ENCODE measurements around the gene RASSF4.

The RASSF4 gene

DNA sequence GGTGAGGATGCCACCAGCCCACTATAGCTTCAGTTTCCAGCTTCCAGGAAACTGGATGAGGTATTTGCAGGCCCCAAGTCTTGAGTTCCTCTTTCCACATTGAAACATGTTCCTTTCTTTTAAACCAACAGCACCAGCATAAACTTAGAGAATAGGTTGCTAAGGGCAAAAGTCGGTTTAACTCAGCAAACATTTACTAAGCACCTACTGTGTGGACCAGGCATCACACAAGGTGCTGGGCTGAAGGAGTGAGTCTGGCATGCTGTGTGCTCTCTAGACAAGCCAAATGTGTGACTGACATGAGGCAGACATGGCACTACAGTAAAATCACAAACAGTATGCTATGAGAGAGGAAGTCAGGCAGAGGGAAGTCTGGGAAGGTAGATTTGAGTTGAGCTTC, 11.0 kb upstream of the RASSF4 start:
- DNase-seq (ENCODE audit: low read depth, low spot score): no peak

- no peak for DNase-seq (ENCODE audit: low read depth, low spot score)
Measured at GRCh38 chr10:44949127-44949802, 10.3 kb upstream of the RASSF4 start.

GRCh38 chr10:44949915-44950314, 9.7 kb upstream of the RASSF4 start:
- no peak for DNase-seq (ENCODE audit: low read depth, low spot score)

GRCh38 chr10:44950326-44951225, 9.0 kb upstream of the RASSF4 start:
- DNase-seq (ENCODE audit: low read depth, low spot score): no peak

DNA sequence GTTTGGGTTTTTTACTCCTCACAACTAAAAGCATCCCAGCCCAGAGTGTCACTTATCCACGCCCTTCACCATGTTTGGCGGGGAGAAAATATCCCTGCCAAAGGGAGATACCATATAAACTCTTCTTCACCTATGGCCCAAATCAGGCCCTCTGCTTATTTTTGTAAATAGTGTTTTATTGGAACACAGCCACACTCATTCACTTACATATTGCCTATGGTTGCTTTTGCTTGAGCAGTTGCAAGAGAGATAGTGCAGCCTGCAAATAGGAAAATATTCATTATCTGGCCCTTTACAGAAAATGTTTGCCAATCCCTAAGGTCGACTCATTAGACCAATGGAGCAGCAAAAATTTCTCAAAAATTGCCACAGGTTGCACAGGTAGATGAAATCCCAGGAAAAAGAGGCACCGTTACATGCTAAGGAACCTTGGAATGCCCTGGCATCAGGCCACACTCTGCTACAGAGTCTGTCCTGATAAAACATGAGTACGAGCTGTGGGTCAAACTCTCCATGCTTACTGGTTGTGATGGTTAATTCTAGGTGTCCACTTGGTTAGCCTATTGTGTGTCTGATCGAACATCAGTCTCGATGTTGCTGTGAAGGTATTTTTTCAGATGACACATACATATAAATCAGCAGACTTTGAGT, 7.9 kb upstream of the RASSF4 start:
- no peak for DNase-seq (ENCODE audit: low read depth, low spot score)

- no peak for DNase-seq (ENCODE audit: low read depth, low spot score)
Measured at GRCh38 chr10:44952779-44953231, 6.8 kb upstream of the RASSF4 start.

GRCh38 chr10:44954042-44954441, 5.6 kb upstream of the RASSF4 start:
- no peak for DNase-seq (ENCODE audit: low read depth, low spot score)

DNA sequence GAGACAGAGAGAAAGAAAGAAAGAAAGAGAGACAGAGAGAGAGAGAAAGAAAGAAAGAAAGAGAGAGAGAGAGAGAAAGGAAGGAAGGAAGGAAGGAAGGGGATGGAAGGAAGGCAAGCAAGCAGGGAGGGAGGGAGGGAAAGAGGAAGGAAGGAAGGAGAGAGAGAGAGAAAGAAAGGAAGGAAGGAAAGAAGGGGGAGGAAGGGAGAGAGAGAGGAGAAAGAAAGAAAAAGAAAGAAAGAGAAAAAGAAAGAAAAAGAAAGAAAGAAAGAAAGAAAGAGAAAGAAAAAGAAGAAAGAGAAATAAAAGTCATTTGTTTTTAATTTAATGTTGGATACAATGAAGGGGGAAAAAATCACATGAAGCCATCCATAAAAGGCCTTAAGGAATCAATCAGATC, 4.6 kb upstream of the RASSF4 start:
- no peak for DNase-seq (ENCODE audit: low read depth, low spot score)

DNA sequence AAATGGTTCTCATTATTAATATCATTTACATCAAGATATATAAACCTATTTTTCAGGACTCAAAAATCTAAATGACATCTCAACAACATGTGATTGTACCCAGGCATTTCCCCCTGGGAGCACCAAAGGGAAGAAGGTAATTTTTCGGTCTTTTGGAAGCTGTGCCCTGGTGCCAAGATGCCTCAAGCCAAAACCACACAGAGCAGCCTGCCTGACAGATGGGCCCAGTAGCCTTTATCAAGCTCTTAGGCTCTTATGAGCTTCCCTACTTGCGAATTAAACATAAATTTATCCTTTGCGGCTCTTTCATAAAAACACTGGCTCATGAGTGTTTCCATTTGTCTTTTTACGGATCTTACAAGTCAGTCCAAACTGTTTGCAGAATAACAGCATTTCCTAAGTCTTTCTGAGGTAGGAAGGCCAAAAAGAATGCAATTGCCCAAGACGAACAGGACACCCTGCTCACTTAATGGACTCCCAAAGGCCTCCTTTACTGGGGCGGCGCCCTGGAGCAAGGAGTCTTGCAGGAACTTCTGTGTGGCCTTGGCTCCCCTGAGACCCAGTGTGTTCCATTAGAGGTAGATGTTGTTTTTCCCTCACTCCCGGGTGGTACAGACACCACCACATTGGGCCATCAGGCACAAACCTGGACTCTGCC, 4.1 kb upstream of the RASSF4 start:
- no peak for DNase-seq (ENCODE audit: low read depth, low spot score)

DNA sequence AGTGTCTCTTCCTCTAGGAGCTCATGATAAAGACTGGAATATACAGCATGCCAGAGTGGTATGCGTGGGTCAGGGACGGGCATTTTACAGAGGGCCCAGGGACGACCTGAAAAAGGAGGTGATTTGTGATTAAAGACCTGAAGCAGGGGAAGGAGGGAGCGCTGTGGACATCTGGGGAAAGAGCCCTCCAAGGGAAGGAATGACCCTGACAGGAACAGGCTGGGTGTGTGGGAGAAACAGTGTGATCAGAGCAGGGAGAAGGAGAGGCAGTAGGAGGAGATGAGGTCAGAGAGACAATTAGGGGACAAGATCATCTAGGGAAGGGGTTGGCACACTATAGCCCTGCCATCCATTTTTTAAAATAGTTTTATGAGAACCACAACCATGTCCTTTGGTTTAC, 3.4 kb upstream of the RASSF4 start:
- no peak for DNase-seq (ENCODE audit: low read depth, low spot score)

- no peak for DNase-seq (ENCODE audit: low read depth, low spot score)
Measured at GRCh38 chr10:44956717-44957706, 2.6 kb upstream of the RASSF4 start.

DNA sequence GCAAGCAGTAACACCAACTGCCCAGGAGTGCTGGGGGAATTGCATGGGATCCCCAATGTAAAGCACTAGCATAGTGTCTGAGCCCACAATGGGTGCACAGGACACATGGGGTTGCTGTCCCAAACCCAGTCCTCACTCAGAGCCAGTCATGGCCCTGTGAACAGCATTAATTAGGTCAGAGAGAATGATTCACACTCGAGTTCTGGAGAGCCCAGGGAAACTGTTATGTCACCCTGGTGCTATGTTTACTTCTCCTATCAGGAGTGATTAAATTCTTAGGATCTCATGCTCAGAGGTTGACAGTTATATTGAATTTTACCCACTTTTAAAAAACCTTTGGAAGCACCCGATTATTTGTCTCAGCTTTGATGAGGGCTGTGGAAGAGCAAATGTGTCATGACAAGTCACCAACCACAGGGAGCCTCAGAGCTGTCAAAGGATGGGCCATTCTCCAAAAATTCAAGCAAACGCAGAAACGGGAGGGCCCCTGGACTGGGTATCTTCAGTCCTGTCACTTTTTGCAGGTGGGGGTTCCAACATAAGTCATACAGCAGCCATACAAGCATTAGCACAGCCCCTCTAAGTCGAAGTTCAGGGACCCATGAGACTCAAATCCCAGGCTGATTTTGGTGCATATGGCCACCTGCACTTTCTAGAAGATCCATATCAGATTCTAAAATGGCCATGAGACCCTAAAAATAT, 1.3 kb upstream of the RASSF4 start:
- DNase-seq (ENCODE audit: low read depth, low spot score): no peak

- DNase-seq (ENCODE audit: low read depth, low spot score): no peak
Measured at GRCh38 chr10:44958898-44959246, 730 bp upstream of the RASSF4 start.

DNA sequence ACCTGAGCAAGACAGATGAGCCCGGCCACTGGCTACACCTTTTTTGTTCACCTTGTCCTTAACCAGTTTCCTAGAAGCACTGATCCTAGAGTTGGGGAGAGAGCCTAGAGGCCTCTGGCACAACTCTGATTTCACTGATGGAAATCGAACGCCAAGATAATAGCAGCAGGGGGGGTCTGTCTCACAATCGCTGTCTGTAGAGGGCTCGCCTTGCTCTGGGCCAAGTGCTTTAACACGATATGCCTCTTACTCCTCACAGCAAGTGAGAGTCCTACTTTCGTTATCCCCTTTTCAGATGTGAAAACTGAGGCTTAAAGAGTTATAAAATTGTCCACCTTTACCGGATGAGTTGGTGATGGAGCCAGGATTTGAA, 472 bp downstream of the RASSF4 start:
- no peak for DNase-seq (ENCODE audit: low read depth, low spot score)

DNA sequence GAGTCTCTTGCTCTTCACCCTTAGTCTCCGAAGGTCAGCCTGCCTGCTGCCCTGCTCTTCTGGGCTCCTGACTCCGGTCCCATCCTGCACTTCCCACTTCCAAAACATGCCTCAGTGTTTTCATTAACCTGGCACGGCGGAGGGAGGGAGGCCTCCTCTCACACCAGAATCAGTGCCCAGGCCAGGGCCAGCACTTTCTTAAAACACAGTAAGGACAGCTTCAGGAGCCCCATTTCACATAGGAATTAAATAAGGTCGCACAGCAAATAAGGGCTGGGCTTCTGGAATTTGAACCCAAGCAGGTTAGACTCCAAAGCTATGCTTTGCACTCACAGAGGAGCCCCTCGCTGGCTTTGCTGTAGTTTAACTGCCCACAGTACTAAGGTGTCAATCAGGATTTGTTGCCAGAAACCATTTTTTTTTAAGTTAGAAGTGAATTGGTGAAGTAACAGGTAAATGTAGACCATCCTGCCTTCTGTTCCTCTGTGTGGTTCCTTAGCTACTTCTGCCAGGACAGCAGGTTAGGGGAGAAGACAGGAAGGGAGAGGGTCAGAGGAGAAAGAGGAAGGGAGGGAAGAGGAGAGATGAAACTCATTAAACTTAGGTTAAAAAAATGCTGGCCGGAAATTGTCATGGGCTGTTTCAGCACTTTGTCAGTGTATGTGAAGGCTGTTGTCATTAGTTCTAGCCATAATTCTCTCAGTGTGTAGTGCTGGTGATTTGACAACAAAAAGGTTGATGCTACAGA, 1.1 kb downstream of the RASSF4 start:
- DNase-seq (ENCODE audit: low read depth, low spot score): no peak

DNA sequence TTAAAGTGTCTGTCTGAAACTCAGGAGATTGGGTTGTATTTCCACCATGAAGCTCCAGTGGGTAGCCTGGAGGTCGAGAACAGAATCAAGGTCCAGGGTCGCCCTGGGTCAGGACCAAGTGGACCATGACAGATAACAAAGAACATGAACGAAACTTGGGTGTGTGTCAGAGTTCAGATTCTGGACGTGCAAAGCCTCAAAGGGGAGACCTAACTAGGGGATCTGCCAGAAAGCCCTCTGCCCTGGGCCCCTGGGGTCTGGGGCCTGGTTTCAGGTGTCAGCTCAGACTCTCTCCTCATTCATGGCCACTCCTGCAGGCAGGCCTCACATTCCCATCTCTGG, 1.6 kb downstream of the RASSF4 start:
- DNase-seq (ENCODE audit: low read depth, low spot score): no peak

- no peak for DNase-seq (ENCODE audit: low read depth, low spot score)
Measured at GRCh38 chr10:44961931-44962750, 2.5 kb downstream of the RASSF4 start.

GRCh38 chr10:44962870-44963738, 3.5 kb downstream of the RASSF4 start:
- no peak for DNase-seq (ENCODE audit: low read depth, low spot score)

Data from activated CD4-positive, CD25-positive, alpha-beta regulatory T cell treated with anti-CD3 and anti-CD28 coated beads, Interleukin-2, amount 50 U/mL, for 16 hours (primary cell).